Measurements from ENCODE around the gene TRNT1.

Gene TRNT1

GRCh38 chr3:3110749-3111361, 15.9 kb upstream of the TRNT1 start:
- no peak for DNase-seq (ENCODE audit: low spot score)

GRCh38 chr3:3113042-3113709, 13.6 kb upstream of the TRNT1 start:
- DNase-seq (ENCODE audit: low spot score) = no peak

- DNase-seq (ENCODE audit: low spot score) = no peak
These were observed 9.1 kb upstream of the TRNT1 start for GRCh38 chr3:3117651-3118050.

- DNase-seq (ENCODE audit: low spot score) = no peak
These were observed 7.3 kb upstream of the TRNT1 start for GRCh38 chr3:3119393-3119851.

GRCh38 chr3:3125977-3126376, 763 bp upstream of the TRNT1 start:
- no peak for DNase-seq (ENCODE audit: low spot score)

GRCh38 chr3:3127432-3128010, 781 bp downstream of the TRNT1 start:
- peak; percentile 18 for DNase-seq (ENCODE audit: low spot score)

- no peak for DNase-seq (ENCODE audit: low spot score)
These were observed 2.8 kb downstream of the TRNT1 start for GRCh38 chr3:3129579-3129978.

- no peak for DNase-seq (ENCODE audit: low spot score)
These were observed 6.8 kb downstream of the TRNT1 start for GRCh38 chr3:3133500-3133899.

- no peak for DNase-seq (ENCODE audit: low spot score)
These were observed 8.2 kb downstream of the TRNT1 start for GRCh38 chr3:3134750-3135448.

GRCh38 chr3:3137526-3137925, 10.8 kb downstream of the TRNT1 start:
- no peak for DNase-seq (ENCODE audit: low spot score)

- no peak for DNase-seq (ENCODE audit: low spot score)
These were observed 15.2 kb downstream of the TRNT1 start for GRCh38 chr3:3141939-3142338.

- no peak for DNase-seq (ENCODE audit: low spot score)
These were observed 19.1 kb downstream of the TRNT1 start for GRCh38 chr3:3145831-3146230.

GRCh38 chr3:3149560-3149959, 22.8 kb downstream of the TRNT1 start:
- DNase-seq (ENCODE audit: low spot score) = no peak

GRCh38 chr3:3151513-3151912, 24.8 kb downstream of the TRNT1 start:
- no peak for DNase-seq (ENCODE audit: low spot score)

- no peak for DNase-seq (ENCODE audit: low spot score)
These were observed 28.3 kb downstream of the TRNT1 start for GRCh38 chr3:3154879-3155610.

- no peak for DNase-seq (ENCODE audit: low spot score)
These were observed 30.7 kb downstream of the TRNT1 start for GRCh38 chr3:3157484-3157883.

- DNase-seq (ENCODE audit: low spot score) = no peak
These were observed 34.1 kb downstream of the TRNT1 start for GRCh38 chr3:3160826-3161225.

GRCh38 chr3:3165241-3165640, 38.5 kb downstream of the TRNT1 start:
- no peak for DNase-seq (ENCODE audit: low spot score)

GRCh38 chr3:3165650-3166049, 38.9 kb downstream of the TRNT1 start:
- DNase-seq (ENCODE audit: low spot score) = no peak

GRCh38 chr3:3170998-3171397, 44.3 kb downstream of the TRNT1 start:
- DNase-seq (ENCODE audit: low spot score) = peak; percentile 33

GRCh38 chr3:3172627-3173026, 45.9 kb downstream of the TRNT1 start:
- no peak for DNase-seq (ENCODE audit: low spot score)

Measured in SK-N-DZ (cell line).